Measurements from ENCODE around the gene MSH4. TPM values are rescaled to one million over a fixed set of nuclear protein-coding genes. Genes with fewer than 3 reads are reported as not detected.
"Not testable (repeated sequence)": the region's sequence is repeated elsewhere in the genome, so short reads cannot be mapped to it uniquely, and the experiment has no call there.

Gene MSH4
- total RNA-seq, 4 donors from 2014 or later: 0.44 to 2.7 (median 0.79) TPM

DNA sequence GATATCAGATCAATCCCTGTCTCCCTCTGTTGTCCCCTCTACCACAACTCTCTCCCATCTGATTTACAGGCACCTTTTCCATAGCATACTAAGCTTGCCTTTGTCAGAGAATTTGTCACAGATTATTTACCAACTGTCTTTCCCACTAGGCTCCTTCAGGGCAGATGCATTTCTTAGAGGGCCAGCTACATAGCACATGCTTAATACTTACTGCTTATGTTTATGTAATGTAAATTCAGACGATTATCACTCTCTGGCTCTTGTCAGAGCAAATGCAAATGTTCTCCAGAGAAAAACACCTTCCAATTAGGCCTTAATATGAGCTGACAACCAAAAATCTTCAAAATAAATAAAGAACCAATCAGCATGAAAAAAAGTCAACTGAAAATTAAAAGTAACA lies 25.9 kb upstream of the MSH4 start:
- Histone ChIP-seq H3K27me3 (no peaks in the 10 kb centered on the region), H3K4me1 (no peaks in the 10 kb centered on the region), H3K4me3 (no peak overlapping the region), H3K27ac (no peak overlapping the region), H3K9me3 (no peaks in the 10 kb centered on the region), H3K36me3 (no peaks in the 10 kb centered on the region)
- TF ChIP-seq EP300 (IDR thresholded peaks at IDR 0.05): no peak
- DNase-seq (ENCODE audit: low spot score in 2 of 2): no peak
- WGBS, 2 donors: 56 to 76% methylated on average over 1 of the region's 1 CpG

DNA sequence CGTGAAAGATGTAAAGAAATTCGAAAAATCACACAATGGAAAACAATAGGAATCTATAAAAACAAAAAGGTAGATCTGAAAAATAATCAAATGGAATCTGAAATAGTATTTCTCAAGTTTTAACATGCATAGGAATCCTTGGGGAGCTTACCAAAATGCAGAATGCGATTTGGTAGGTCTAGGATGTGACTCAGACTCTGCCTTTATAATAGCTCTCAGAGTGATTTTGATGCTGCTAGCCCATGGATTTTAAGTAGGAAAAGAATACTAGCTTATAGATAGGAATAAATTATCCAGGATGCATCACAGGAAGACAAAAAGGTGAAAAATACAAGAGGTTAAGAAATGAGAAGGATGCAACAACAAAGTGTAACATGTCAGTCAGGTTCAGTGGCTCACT lies 24.7 kb upstream of the MSH4 start:
- 70 to 82% methylated on average over 3 of the region's 3 CpGs for WGBS, 2 donors
- H3K27ac ChIP-seq: no peak overlapping the region
- no peaks in the 10 kb centered on the region for H3K4me1 ChIP-seq
- no peak for DNase-seq (ENCODE audit: low spot score in 2 of 2)
- H3K4me3 ChIP-seq: no peak overlapping the region
- no peaks in the 10 kb centered on the region for H3K36me3 ChIP-seq
- no peaks in the 10 kb centered on the region for H3K27me3 ChIP-seq
- TF ChIP-seq EP300 (IDR thresholded peaks at IDR 0.05): no peak
- no peak for TF ChIP-seq POLR2A (IDR thresholded peaks at IDR 0.05)
- TF ChIP-seq, protein P1, sequence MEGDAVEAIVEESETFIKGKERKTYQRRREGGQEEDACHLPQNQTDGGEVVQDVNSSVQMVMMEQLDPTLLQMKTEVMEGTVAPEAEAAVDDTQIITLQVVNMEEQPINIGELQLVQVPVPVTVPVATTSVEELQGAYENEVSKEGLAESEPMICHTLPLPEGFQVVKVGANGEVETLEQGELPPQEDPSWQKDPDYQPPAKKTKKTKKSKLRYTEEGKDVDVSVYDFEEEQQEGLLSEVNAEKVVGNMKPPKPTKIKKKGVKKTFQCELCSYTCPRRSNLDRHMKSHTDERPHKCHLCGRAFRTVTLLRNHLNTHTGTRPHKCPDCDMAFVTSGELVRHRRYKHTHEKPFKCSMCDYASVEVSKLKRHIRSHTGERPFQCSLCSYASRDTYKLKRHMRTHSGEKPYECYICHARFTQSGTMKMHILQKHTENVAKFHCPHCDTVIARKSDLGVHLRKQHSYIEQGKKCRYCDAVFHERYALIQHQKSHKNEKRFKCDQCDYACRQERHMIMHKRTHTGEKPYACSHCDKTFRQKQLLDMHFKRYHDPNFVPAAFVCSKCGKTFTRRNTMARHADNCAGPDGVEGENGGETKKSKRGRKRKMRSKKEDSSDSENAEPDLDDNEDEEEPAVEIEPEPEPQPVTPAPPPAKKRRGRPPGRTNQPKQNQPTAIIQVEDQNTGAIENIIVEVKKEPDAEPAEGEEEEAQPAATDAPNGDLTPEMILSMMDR (IDR thresholded peaks at IDR 0.05): no peak
- H3K9me3 ChIP-seq: no peaks in the 10 kb centered on the region

DNA sequence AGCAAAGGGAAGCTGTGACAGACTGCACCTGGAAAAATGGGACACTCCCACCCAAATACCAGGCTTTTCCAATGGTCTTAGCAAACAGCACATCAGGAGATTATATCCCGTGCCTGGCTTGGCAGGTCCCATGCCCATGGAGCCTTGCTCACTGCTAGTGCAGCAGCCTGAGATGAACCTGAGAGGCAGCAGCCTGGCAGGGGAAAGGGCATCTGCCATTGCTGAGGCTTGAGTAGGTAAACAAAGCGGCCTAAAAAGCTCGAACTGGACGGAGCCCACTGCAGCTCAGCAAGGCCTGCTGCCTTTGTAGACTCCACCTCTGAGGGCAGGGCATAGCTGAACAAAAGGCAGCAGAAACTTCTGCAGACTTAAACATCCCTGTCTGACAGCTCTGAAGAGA lies 18.9 kb upstream of the MSH4 start:
- not testable (repeated sequence) for H3K9me3 ChIP-seq; H3K27me3 ChIP-seq; H3K4me1 ChIP-seq; H3K27ac ChIP-seq; H3K36me3 ChIP-seq; H3K4me3 ChIP-seq; DNase-seq (ENCODE audit: low spot score in 2 of 2)
- WGBS, 2 donors: 62 to 83% methylated on average over 4 of the region's 4 CpGs

DNA sequence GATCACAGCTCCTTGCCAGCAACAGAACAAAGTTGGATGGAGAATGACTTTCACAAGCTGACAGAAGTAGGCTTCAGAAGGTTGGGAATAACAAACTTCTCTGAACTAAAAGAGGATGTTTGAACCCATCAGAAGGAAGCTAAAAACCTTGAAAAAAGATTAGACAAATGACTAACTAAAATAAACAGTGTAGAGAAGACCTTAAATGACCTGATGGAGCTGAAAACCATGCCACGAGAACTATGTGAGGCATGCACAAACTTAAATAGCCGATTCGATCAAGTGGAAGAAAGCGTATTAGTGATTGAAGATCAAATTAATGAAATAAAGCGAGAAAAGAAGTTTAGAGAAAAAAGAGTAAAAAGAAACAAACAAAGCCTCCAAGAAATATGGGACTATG lies 18.0 kb upstream of the MSH4 start:
- not testable (repeated sequence) for H3K4me1 ChIP-seq; DNase-seq (ENCODE audit: low spot score in 2 of 2); H3K9me3 ChIP-seq; H3K36me3 ChIP-seq; H3K27me3 ChIP-seq; H3K27ac ChIP-seq; H3K4me3 ChIP-seq
- WGBS, 2 donors: 91 to 92% methylated on average over 5 of the region's 5 CpGs

DNA sequence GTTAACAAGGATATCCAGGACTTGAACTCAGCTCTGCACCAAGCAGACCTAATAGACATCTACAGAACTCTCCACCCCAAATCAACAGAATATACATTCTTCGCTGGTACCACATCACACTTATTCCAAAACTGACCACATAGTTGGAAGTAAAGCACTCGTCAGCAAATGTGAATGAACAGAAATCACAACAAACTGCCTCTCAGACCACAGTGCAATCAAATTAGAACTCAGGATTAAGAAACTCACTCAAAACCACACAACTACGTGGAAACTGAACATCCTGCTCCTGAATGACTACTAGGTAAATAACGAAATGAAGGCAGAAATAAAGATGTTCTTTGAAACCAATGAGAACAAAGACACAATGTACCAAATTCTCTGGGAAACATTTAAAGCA lies 16.5 kb upstream of the MSH4 start:
- 83 to 84% methylated on average over 4 of the region's 4 CpGs for WGBS, 2 donors
- H3K27ac ChIP-seq; H3K4me3 ChIP-seq; H3K27me3 ChIP-seq; H3K36me3 ChIP-seq; H3K9me3 ChIP-seq; DNase-seq (ENCODE audit: low spot score in 2 of 2); H3K4me1 ChIP-seq: not testable (repeated sequence)

DNA sequence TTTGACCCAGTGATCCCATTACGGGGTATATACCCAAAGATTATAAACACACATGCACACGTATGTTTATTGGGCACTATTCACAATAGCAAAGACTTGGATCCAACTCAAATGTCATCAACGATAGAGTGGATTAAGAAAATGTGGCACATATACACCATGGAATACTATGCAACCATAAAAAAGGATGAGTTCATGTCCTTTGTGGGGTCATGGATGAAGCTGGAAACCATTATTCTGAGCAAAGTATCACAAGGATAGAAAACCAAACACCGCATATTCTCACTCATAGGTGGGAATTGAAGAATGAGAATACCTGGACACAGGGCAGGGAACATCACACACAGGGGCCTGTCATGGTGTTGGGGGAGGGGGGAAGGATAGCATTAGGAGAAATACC lies 12.8 kb upstream of the MSH4 start:
- 94 to 98% methylated on average over 4 of the region's 4 CpGs for WGBS, 2 donors
- peaks cover 0 to 29% (median 19%) of the 10 kb centered on the region in 4 donors for H3K4me1 ChIP-seq

DNA sequence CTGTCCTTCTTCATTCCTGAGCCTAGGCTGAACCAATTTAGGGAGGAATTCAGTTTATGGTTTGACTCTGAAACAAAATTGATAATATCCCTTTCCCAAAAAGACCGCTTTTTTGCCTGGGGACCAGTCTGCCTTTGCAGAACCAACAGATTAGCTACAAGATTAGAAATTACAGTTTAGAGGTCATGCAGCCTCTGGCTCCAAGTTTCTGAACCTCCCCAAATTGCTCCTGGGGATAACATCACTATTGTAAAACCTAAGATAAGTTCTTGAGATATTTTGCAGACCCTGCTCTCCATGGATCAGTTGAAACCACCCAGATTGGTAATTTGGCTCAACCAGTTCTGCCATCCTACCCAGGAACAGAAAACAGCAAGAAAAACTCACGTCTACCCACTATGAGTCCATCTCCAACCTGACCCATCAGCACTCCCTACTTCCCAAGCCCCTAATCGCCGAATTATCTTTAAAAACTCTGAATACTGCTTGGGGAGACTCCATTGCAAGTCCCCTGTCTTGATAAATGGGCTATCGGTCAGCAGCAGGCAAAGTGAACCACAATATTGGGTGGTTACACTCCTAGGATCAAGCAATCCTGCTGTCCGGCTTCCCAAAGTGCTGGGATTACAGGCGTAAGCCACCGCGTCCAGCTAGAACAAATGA lies 11.2 kb upstream of the MSH4 start:
- Histone ChIP-seq H3K27me3 (no peaks in the 10 kb centered on the region), H3K4me1 (peaks cover 0 to 44% (median 23%) of the 10 kb centered on the region in 4 donors), H3K36me3 (peaks cover 0 to 6% (median 0%) of the 10 kb centered on the region in 3 donors), H3K9me3 (no peaks in the 10 kb centered on the region), H3K4me3 (peak overlapping the region; percentile 50 to 77 (median 67)), H3K27ac (peak overlapping the region; percentile 46 to 93 (median 84))
- DNase-seq (ENCODE audit: low spot score in 2 of 2): no peak
- TF ChIP-seq, protein P1 (IDR thresholded peaks at IDR 0.05): no peak
- TF ChIP-seq POLR2A (IDR thresholded peaks at IDR 0.05) (no peak), EP300 (IDR thresholded peaks at IDR 0.05) (no peak)
- 9 to 12% methylated on average over 9 of the region's 9 CpGs for WGBS, 2 donors

More for the DNA sequence above, 12.8 kb upstream of the MSH4 start:
- H3K36me3 ChIP-seq; DNase-seq (ENCODE audit: low spot score in 2 of 2); H3K27ac ChIP-seq; H3K27me3 ChIP-seq; H3K4me3 ChIP-seq; H3K9me3 ChIP-seq: not testable (repeated sequence)
